Stomach (tissue), 9 donors: ENCODE results near the gene SYCN. TPM values are rescaled to one million over a fixed set of nuclear protein-coding genes. Genes with fewer than 3 reads are reported as not detected.

ENCODE experiments used
- DNase-seq, 2 donors: peaks; one replicate each; pipeline versions ENCODE4 v3.0.0 to v3.0.0-alpha.2; 2013 to 2019
- H3K27ac ChIP-seq, 5 donors: fragments of 200-600 bp in 4 of 5; sonication (generic) in 4 of 5; one replicate each; pipeline ENCODE4 v1.5.1; 2013 to 2019; ENCODE audit warnings: mild to moderate bottlenecking in 1 of 5, moderate library complexity in 1 of 5
- H3K27me3 ChIP-seq, 3 donors: fragments of 200-600 bp; sonication (generic); one replicate each; pipeline ENCODE4 v1.5.1; 2017 to 2019; ENCODE audit warnings: mixed run types in 1 of 3
- H3K36me3 ChIP-seq, 4 donors: fragments of 200-600 bp; sonication (generic); 1 replicate in 3 of 4; 2 replicates in 1 of 4; pipeline ENCODE4 v1.5.1; 2016 to 2019
- H3K4me1 ChIP-seq, 4 donors: fragments of 200-600 bp; sonication (generic); one replicate each; pipeline ENCODE4 v1.5.1; 2016 to 2019
- H3K4me3 ChIP-seq, 4 donors: fragments of 200-600 bp; sonication (generic) in 3 of 4; one replicate each; pipeline ENCODE4 v1.5.1; 2016 to 2019; ENCODE audit warnings: mild to moderate bottlenecking in 1 of 4
- H3K9me3 ChIP-seq, 4 donors: fragments of 200-600 bp; sonication (generic); one replicate each; pipeline ENCODE4 v1.5.1; 2016 to 2019
- CTCF ChIP-seq, 7 experiments: fragments of 450-650 bp in 4 of 7; fragments of 200-600 bp in 3 of 7; sonication (generic) in 3 of 7; IDR thresholded peaks; one replicate each; pipeline ENCODE4 v1.5.1; 2016 to 2019; ENCODE audit warnings: antibody characterized with exemption in 7 of 7, control low read depth in 2 of 7, mild to moderate bottlenecking in 1 of 7
- EP300 ChIP-seq: sonication (generic); formaldehyde crosslinking; IDR thresholded peaks from one replicate; pipeline ENCODE4 v1.6.1; 2017; ENCODE audit warnings: antibody characterized with exemption
- POLR2A ChIP-seq, 4 donors: fragments of 450-650 bp; IDR thresholded peaks; one replicate each; pipeline ENCODE4 v1.6.1; 2016; ENCODE audit warnings: antibody characterized with exemption in 4 of 4, control low read depth in 2 of 4, mild to moderate bottlenecking in 1 of 4, moderate library complexity in 1 of 4
- POLR2AphosphoS5 ChIP-seq, 3 donors: sonication (generic); formaldehyde crosslinking; IDR thresholded peaks; one replicate each; pipeline ENCODE4 v1.6.1; 2016; ENCODE audit warnings: antibody characterized with exemption in 3 of 3
- WGBS, 5 donors: extraction: QIAGEN DNeasy Blood & Tissue Kit in 3 of 5; methylation state at CpG; one replicate each; pipeline versions ENCODE4 v1.1.5 to v1.1.7; 2013 to 2018; 5-methylcytosine and 5-hydroxymethylcytosine counted together
- intact Hi-C: fragments of 100-400 bp; cut with DNase I; formaldehyde crosslinking; loops from one replicate; pipeline ENCODE4 v1.15.1; 2023; ENCODE audit warnings: low total_unique reads
- polyA plus RNA-seq, 3 donors: library from polyadenylated mRNA; stranded (reverse); fragments of 200-250 nt; gene quantifications; one replicate each; pipeline ENCODE4 v1.2.3, GENCODE V29; 2013
- total RNA-seq, 5 donors: library from RNA; depleted of rRNA; stranded (reverse); fragments of >200 nt; gene quantifications; one replicate each; pipeline versions ENCODE4 v1.1.0 to v1.2.3, GENCODE V29; 2014 to 2016
- donor health status: healthy with polysubstance abuse.
- donor health status: Bipolar disorder and iron deficiency.
- donor health status: healthy.

The SYCN gene
- total and polyA plus RNA-seq, 8 donors, result 0.65 to 1.9 TPM; not detected in 6

- TF ChIP-seq EP300 (no peak), POLR2A (IDR thresholded peaks at IDR 0.05) (no peak), POLR2AphosphoS5 (IDR thresholded peaks at IDR 0.05) (no peak), CTCF (IDR thresholded peaks at IDR 0.05) (no peak)
- Histone ChIP-seq H3K27ac (no peak overlapping the region), H3K36me3 (no peaks in the 10 kb centered on the region), H3K4me3 (no peak overlapping the region), H3K27me3 (no peaks in the 10 kb centered on the region), H3K9me3 (no peaks in the 10 kb centered on the region), H3K4me1 (peaks cover 68 to 97% (median 91%) of the 10 kb centered on the region in 4 donors)
- DNase-seq, result no peak
- intact Hi-C loops, result no loop called here
- 78 to 84% (median 81%) methylated on average over 12 of the region's 12 CpGs for WGBS, 5 donors
Measured at GRCh38 chr19:39158646-39159260, 45.3 kb downstream of the SYCN start.

GRCh38 chr19:39157997-39158389 lies 46.1 kb downstream of the SYCN start:
- H3K9me3 ChIP-seq, result no peaks in the 10 kb centered on the region
- TF ChIP-seq CTCF (IDR thresholded peaks at IDR 0.05), result no peak
- no peak for TF ChIP-seq POLR2A (IDR thresholded peaks at IDR 0.05)
- no peak for TF ChIP-seq POLR2AphosphoS5 (IDR thresholded peaks at IDR 0.05)
- TF ChIP-seq EP300, result no peak
- no peak for DNase-seq
- H3K4me1 ChIP-seq, result peaks cover 68 to 95% (median 90%) of the 10 kb centered on the region in 4 donors
- no peaks in the 10 kb centered on the region for H3K27me3 ChIP-seq
- intact Hi-C loops, result no loop called here
- H3K27ac ChIP-seq, result no peak overlapping the region
- H3K4me3 ChIP-seq, result peak overlapping the region in 1 of 4 donors; percentile 28
- 90 to 94% (median 91%) methylated on average over 15 of the region's 15 CpGs for WGBS, 5 donors
- no peaks in the 10 kb centered on the region for H3K36me3 ChIP-seq

GRCh38 chr19:39157275-39157996 lies 46.6 kb downstream of the SYCN start:
- no peak for DNase-seq
- peak overlapping the region in 2 of 4 donors; percentile 1 to 28 for H3K4me3 ChIP-seq
- peaks cover 68 to 90% (median 84%) of the 10 kb centered on the region in 4 donors for H3K4me1 ChIP-seq
- 38 to 51% (median 43%) methylated on average over 13 to 23 of the region's 23 CpGs for WGBS, 5 donors
- no peak for TF ChIP-seq EP300
- TF ChIP-seq CTCF (IDR thresholded peaks at IDR 0.05), result no peak
- TF ChIP-seq POLR2AphosphoS5 (IDR thresholded peaks at IDR 0.05), result no peak
- TF ChIP-seq POLR2A (IDR thresholded peaks at IDR 0.05), result no peak
- no peaks in the 10 kb centered on the region for H3K27me3 ChIP-seq
- no peaks in the 10 kb centered on the region for H3K36me3 ChIP-seq
- no peaks in the 10 kb centered on the region for H3K9me3 ChIP-seq
- H3K27ac ChIP-seq, result peak overlapping the region in 4 of 5 donors; percentile 31 to 56 (median 54)
- intact Hi-C loops, result no loop called here

GRCh38 chr19:39156326-39157230 lies 47.5 kb downstream of the SYCN start:
- peak; percentile 42 to 69 for DNase-seq
- WGBS, 5 donors, result 16 to 42% (median 33%) methylated on average over 10 to 24 of the region's 24 CpGs
- Histone ChIP-seq H3K4me1 (peaks cover 68 to 88% (median 78%) of the 10 kb centered on the region in 4 donors), H3K27me3 (no peaks in the 10 kb centered on the region), H3K27ac (peak overlapping the region; percentile 29 to 60 (median 55)), H3K4me3 (peak overlapping the region in 2 of 4 donors; percentile 1 to 28), H3K36me3 (no peaks in the 10 kb centered on the region), H3K9me3 (no peaks in the 10 kb centered on the region)
- intact Hi-C loops, result no loop called here
- no peak for TF ChIP-seq POLR2AphosphoS5 (IDR thresholded peaks at IDR 0.05)
- TF ChIP-seq POLR2A (IDR thresholded peaks at IDR 0.05), result no peak
- TF ChIP-seq CTCF (IDR thresholded peaks at IDR 0.05), result no peak
- no peak for TF ChIP-seq EP300
